GDM1 (cell line): ENCODE results near the gene ARHGAP42.
"Not testable (repeated sequence)": the region's sequence is repeated elsewhere in the genome, so short reads cannot be mapped to it uniquely, and the experiment has no call there.

Experiments
- DNase-seq: peaks from one replicate; lab custom pipeline; 2025; lab: John Stamatoyannopoulos, UW

The ARHGAP42 gene, protein sequence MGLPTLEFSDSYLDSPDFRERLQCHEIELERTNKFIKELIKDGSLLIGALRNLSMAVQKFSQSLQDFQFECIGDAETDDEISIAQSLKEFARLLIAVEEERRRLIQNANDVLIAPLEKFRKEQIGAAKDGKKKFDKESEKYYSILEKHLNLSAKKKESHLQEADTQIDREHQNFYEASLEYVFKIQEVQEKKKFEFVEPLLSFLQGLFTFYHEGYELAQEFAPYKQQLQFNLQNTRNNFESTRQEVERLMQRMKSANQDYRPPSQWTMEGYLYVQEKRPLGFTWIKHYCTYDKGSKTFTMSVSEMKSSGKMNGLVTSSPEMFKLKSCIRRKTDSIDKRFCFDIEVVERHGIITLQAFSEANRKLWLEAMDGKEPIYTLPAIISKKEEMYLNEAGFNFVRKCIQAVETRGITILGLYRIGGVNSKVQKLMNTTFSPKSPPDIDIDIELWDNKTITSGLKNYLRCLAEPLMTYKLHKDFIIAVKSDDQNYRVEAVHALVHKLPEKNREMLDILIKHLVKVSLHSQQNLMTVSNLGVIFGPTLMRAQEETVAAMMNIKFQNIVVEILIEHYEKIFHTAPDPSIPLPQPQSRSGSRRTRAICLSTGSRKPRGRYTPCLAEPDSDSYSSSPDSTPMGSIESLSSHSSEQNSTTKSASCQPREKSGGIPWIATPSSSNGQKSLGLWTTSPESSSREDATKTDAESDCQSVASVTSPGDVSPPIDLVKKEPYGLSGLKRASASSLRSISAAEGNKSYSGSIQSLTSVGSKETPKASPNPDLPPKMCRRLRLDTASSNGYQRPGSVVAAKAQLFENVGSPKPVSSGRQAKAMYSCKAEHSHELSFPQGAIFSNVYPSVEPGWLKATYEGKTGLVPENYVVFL

DNA sequence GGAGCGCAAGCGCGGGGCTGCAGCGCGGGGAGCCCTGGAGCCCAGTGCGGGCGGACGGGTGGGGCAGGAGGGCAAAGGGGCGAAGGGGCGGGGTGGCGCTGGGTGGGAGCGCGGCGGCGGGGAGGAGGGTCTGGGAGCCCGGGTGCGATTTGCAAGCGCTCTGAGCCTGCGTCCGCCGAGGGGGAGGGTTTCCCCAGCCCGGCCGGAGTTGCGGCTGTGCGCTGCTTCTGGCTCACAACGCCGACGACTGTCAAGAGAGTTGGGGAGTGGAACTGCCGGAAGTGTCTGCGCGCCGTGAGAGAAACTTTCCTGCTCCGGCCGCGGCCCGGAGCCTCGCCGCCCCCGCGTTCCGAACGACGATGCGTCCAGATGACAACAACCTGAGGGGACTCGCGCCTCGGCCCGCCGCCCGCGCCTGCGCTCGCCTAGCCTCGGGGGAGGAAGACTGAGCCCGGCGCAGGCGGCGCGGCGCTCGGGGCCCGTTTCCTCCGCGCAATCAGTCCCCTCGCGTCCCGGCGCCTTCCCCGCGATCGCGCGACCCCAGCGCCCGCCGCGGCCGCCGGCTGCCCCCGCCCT is at the start of gene ARHGAP42:
Gene ARHGAP42, plus strand, starts transcription at position 235 of the 576 bp plus-strand sequence. CDS start 391 bp downstream, outside the sequence.
- DNase-seq, result no peak

DNA sequence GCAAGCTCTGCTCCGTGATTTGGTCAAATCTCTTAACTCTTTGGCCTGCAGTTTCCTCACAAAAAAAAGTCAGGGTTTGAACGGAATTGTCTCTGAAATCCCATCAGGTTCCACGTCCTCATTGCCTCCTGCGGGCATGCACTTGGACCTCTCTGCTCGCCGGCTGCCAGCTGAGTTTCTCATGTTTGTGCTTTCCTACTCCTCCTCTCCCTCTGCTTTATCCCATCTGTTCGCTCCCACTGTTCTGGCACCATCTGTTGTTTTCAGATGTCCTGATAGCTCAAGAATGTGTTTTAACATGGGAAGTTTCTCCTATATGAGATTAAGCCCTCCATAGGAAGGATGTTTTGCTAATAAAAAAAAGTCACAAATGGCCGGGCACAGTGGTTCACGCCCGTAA is 49.4 kb upstream of the ARHGAP42 start:
- DNase-seq, result no peak

DNA sequence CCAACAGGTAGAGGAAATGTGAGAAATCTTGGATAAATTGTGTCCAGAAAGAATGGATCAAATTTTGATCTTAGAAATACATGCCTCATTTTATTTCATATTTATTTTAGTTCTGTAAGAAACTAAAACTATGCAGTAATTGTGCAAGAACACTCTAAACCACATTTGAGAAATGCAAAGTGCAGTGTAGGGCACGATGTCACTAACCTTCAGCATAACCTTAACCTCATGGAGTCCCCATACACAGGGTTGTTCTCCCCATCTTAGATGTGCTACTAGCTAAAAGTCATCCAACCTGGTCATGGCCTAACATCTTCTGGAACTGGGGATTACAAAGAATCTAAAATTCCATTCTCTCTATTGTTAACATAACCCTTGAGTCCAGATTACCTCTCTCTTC is 48.4 kb upstream of the ARHGAP42 start:
- no peak for DNase-seq

DNA sequence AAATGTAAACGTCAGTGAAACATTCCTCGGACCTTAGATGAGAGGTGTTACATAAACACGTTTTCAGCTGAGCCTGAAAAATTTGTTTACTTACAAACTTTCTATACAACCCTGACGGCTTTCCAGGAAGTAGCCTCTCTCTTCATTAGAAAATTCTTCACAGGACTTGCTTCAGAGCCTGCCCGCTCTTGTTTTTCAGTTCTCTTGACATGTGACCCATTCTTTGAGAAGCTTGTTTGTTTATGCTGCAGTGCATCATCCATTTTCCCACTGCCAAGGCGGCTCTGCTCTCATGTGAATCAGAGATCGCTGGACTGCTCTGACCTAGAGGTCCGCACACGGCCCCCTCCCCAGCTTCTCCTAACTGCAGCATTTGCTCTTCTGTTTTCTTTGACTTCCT is 47.9 kb upstream of the ARHGAP42 start:
- DNase-seq, result no peak

DNA sequence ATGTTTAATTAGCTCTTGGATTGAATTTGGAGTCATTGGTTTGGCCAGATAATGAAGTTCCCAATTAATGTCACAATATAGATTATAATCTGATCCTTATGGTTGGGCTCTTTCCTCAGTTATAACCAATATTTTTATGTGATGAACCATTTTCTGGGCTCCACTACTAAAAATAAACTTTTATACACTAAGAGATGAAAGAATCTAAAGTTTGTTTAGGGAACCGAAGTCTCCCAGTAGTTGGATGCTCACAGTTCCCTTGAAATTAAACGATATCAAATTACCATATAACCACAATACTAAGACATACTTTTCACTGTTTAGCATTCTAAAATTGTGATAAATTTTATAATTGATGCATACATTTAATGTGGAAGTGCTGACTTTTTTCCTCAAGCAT is 47.0 kb upstream of the ARHGAP42 start:
- DNase-seq, result no peak

DNA sequence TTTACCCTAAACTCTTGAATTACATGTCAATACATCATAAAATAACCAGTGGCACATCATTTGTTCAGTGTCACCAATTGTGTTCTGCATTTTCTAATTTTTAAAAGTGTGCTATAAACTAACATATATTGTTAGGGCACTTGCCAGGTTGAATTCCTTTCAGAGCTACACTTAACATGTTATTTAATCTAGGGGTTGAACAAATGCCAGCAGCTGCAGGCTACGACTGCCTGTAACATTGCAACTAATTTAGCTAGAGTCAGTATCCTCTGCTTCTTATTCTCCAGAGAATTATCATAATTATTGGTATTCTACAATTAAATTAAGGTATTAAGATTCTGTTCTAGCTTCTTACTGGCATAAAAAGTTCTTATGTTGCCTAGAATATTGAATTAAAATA is 46.4 kb upstream of the ARHGAP42 start:
- DNase-seq, result no peak

DNA sequence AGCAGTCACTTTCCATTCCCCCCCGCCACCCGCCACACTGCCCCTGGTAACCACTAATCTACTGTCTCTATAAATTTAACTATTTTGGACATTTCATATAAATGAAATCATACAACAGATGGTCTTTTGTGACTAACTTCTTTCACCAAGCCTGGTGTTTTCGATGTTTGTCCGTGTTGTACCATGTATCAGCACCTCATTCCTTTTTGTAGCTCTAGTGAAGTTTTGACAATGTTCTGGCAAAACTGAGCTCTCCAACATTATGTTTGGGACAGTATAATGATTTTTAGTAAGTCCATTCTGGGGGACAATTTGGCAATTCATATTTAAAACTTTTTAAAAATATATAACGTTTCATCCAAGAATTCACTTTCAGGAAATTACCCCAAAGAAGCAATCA is 45.6 kb upstream of the ARHGAP42 start:
- no peak for DNase-seq

DNA sequence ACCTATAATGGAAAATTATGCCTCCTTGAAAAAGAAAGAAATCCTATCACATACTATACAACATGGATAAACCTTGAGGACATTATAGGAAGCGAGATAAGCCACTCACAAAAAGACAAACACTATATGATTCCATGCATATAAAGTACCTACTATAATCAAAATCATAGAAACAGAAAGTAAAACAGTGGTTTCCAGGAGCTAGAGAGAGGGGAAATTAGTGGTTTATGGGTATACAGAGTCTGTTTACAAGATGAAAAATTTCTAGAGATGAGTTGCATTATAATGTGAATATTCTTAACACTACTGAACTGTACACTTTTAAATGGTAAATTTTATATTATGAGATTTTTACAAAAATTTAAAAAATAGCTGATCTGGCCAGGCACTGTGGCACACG is 40.5 kb upstream of the ARHGAP42 start:
- no peak for DNase-seq

DNA sequence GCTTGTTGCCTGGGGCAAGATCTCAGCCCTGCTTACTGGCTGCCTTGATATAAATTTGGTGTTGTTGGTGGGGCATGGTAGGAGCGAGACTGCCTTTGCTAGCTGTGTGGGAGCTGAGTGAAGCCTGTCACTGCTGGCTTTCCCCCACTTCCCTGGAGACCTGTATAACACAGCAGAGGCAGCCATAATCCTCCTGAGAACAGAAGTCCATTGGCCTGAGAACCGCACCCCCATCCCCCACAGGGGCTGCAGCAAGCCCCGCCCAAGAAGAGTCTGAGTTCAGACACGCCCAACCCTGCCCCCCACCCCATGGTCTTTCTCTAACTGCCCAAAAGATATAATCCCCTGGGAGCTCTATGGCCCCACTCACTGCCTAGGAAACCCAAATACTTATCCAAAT is 39.2 kb upstream of the ARHGAP42 start:
- no peak for DNase-seq

DNA sequence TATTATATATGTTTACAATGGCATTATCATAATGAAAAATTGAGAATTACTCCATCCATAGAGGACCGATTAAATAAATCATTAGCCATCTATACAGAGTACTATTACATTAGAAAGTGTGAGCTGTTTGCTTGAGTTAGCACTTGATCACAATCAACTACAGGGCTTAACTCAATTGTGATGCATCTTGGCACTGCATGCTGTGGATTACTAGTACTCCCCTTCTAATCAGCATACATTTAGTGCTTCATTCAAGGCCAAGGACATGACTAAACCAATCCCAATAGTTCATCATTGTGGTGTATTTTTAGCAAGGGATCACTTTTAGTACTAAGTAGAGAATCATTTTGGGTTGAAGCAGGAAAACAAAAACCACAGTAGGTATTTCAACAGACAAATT is 23.5 kb upstream of the ARHGAP42 start:
- no peak for DNase-seq

DNA sequence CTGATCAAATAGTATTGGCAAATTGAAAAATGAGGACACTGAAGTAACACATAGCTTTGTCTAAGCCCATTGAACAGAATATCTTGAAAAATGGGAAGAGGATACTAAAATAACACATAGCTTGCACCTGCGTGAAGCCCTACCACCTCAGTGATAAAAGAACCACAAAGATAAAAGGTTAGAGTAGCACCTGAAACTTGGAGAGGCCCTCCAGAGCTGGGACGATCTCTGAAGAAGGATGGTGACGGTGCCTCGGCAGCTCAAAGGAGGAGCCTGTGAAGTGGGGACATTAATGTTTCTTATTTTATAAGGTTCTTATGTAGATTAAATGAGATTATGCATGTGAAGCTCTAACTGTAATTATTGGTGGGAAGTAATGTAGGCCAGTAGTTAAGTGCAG is 23.1 kb upstream of the ARHGAP42 start:
- DNase-seq, result no peak

DNA sequence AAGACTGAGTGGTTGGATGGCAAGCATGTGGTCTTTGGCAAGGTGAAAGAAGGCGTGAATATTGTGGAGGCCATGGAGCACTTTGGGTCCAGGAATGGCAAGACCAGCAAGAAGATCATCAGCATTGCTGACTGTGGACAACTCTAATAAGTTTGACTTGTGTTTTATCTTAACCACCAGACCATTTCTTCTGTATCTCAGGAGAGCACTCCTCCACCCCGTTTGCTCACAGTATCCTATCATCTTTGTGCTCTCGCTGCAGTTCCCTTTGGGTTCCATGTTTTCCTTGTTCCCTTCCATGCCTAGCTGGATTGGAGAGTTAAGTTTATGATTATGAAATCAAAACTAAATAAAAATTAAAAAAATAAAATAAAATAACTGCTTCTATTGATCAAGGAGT is 20.3 kb upstream of the ARHGAP42 start:
- not testable (repeated sequence) for DNase-seq

DNA sequence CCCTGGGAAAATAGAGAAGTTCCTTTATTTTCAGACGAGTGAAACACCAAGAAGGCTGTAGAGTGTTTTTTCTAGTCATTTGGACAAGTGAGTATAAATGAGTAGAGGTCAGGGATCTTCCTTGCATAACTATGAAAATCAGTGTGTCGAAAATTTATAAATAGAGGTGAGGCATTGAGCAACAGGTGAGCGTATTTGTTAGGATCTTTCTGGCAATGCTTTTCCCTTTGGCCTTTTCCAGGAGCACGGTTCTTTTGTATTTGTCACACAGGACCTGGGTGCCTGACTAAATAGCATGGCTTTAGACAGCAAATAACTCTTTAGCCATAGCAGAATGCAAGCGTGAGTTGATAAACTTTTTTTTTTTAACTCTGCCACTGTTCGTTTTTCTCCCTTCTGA is 19.6 kb upstream of the ARHGAP42 start:
- DNase-seq, result no peak

DNA sequence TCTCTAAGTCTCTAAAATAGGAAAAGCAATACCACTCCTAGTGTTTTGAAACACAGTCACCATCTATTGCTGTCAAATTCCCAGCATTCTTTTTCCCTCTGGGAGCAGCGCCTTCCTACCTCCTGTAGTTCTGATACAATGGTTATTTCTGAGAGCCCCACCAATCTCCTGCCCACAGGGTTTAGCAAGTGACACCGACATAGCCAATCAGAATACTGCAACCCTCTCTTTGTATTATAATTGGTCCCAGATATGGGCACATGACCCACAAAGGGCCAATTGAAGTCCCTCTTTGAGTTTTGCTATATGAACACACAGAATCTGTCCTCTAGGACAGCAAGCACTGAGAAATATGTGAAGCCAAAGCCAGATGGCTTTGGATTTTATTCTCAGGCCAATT is 16.9 kb upstream of the ARHGAP42 start:
- DNase-seq, result no peak

DNA sequence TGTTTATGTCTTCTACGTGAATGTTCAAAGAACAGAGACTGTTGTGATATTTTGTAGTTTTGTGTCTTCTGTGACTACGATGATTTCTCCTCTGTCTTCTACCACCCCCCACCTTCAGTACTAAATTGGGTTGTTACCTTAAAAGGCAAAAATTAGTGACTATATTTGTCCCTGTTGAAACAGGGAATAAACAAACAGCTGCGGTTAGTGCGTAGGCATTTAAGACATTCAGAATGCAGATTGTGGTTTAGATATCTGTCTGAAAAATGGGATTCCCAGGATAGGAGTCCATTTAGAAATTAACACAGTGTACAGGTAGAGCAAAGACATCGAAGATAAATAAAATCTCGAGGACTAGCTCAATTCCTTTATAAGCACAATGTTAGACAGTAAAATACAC is 15.6 kb upstream of the ARHGAP42 start:
- DNase-seq, result no peak

DNA sequence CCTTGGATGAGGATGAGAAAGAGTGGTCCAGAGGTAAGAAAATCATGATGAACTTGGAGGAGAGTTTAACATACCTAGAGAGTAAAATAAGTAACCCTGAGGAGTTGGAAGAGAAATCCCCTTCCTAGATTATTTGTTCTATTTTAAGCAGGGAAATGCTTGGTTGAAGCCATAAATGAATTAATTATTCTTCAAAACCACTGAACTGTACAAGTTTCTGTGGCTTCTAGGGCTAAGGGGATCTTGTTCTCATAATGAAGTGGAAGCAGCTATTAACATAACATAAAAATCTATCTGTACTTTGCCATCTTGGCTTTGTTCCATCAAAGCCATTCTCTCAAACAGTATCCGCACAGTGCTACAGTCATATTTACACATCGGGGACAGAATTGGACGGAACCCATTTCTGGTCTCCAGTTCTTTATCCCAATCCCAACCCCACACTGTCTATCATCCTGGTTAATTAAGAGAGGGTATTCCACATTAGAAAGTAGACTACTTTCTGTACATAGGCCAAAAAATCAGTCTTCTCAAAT is 14.5 kb upstream of the ARHGAP42 start:
- no peak for DNase-seq

DNA sequence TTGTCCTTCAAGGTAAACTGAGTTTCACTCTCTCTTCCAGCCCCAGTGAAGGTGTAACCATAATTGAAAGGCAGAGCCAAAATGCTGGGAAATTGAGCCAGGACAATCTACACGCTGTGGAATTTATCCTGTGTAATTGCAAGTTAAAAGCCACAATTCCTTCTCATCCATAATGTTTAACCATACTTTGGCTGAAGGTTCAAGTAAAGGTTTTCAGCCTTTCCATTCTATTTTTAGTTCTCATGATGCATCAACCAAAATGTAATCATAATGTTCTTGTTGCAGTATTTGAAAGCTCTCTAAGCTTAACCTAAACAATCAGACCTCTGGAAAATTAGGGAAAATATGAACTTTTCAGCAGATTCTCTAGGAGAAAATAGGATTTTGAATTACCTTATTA is 14.0 kb upstream of the ARHGAP42 start:
- no peak for DNase-seq

DNA sequence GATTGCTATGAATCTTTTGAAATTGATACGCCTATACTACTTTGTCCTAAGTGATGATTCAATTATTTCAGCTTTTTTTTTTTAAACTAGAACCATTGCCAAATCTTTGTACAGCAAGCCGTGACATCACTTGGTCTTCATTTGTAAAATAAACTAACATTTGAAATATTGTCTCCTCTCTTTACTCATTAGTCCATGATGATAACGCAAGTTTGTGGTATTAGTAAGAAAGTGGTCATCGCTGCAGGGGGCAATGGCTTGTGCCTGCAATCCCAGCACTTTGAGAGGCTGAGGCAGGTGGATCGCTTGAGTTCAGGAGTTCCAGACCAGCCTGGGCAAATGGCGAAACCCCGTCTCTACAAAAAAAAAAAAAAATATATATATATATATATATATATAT is 12.9 kb upstream of the ARHGAP42 start:
- DNase-seq, result no peak

DNA sequence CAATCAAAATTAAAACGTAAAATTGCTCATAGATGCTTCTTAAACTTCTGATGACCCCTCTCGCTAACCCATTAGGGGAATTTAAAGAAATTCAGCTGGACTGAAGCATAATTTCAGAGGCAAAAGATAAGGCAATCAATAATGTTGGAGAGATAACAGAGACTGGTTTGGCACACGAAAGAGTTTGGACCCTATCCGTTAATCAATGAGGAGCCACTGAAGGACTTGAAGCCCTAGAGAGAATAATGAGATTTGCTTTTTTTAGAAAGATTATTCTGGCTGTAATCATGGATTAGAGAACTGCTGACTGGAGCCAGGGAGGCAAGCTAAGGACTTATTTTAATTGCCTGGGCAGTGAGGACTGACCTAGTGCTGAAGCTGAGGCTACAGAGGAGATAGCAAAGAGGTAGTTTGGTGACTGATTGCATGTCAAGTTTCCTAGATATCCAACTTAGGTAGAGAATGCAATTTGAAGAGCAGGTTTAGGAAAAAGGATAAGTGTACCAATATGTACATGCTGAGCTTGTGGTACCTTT is 11.9 kb upstream of the ARHGAP42 start:
- DNase-seq, result no peak

DNA sequence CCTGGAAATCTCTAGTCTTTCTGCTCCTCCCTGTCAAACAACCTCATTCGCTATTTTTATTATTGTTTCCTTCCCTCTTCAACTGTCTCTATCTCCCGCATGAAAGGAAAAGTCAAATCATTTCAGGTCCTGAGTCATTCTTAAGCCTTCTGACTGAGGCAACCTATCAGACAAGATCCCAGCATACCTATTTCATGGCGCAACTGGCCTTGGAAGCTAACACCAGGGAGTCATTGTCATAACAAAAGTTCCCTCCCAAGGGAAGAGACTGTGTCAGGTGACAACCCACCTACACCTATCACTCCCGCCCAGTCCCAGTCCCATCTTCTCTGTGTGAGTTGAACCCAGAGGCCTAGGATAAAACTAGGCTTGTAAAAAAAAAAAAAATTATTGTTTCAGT is 10.2 kb upstream of the ARHGAP42 start:
- no peak for DNase-seq

DNA sequence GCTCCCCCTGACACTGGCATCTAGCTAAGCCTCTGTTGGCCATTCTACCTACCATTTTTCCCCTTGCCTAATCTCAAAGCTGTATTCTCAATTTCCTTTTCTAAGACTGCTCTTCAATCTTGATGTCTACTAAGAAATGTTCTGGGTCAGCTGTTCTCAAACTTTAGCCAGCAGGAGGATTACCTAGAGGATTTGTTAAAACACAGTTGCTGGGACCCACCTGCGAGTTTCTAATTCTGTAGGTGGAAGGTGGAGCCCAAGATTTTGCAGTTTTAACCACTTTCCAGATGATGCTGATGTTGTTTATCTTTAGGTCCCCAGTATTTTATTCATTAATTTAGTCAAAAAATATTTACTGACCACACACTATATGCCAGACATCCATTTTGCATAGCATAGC is 9.3 kb upstream of the ARHGAP42 start:
- no peak for DNase-seq

DNA sequence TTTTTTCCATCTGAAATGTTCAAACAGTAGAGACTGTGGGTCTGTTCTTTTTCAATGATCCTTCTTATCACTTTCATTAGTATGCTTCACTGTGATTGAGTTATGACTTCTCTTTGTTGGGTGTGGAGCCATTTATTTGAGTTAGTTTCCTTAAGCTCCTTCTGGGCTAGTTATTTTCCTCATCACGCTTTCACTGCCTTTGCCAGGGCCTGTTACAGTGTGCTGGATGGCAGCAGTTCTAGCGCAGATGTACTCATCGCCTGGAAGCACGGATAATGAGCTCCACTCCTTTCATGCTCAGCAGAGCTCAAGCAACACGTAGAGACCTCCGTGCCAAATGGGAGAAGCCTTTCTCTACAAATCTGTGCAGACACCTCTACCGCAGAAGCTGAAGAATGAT is 7.0 kb upstream of the ARHGAP42 start:
- no peak for DNase-seq
